GM23338 (cell line): ENCODE results near the gene ABHD5. TPM values are rescaled to one million over a fixed set of nuclear protein-coding genes. Genes with fewer than 3 reads are reported as not detected.

ENCODE experiments used
- ATAC-seq: fragments of 200-7000 bp; cut with Tn5 transposase; 3 replicates; pipeline ENCODE4 v1.9.1; 2020
- DNase-seq: peaks from one replicate; pipeline ENCODE4 v3.0.0-alpha.2; 2015; ENCODE audit warnings: low spot score
- H2AFZ ChIP-seq: fragments of 200-600 bp; sonication (generic); 2 replicates; pipeline ENCODE4 v1.8.0; 2016; ENCODE audit warnings: antibody characterized with exemption, mild to moderate bottlenecking, moderate library complexity
- H3F3A ChIP-seq: fragments of 200-600 bp; sonication (generic); replicated peaks from 2 replicates; pipeline ENCODE4 v1.8.0; 2017; ENCODE audit warnings: antibody characterized with exemption, mixed run types, low read depth
- H3K27ac ChIP-seq: fragments of 200-600 bp; sonication (generic); 2 replicates; pipeline ENCODE4 v1.6.1; 2016; ENCODE audit warnings: low read depth
- H3K27me3 ChIP-seq: fragments of 200-600 bp; sonication (generic); 2 replicates; pipeline ENCODE4 v1.8.0; 2016; ENCODE audit warnings: mild to moderate bottlenecking, mixed run types, moderate library complexity; ENCODE audit not compliant: insufficient read depth
- H3K36me3 ChIP-seq: fragments of 200-600 bp; sonication (generic); 2 replicates; pipeline ENCODE4 v1.8.0; 2016; ENCODE audit warnings: mild to moderate bottlenecking; ENCODE audit not compliant: insufficient read depth
- H3K4me1 ChIP-seq: fragments of 200-600 bp; sonication (generic); 2 replicates; pipeline ENCODE4 v1.8.0; 2016; ENCODE audit warnings: mild to moderate bottlenecking, moderate library complexity; ENCODE audit not compliant: insufficient read depth
- H3K4me2 ChIP-seq: fragments of 200-600 bp; sonication (generic); 2 replicates; pipeline ENCODE4 v1.7.1; 2017; ENCODE audit warnings: mixed run types
- H3K4me3 ChIP-seq: fragments of 200-600 bp; sonication (generic); 2 replicates; pipeline ENCODE4 v1.6.1; 2016; ENCODE audit warnings: mixed run types
- H3K79me2 ChIP-seq: fragments of 200-600 bp; sonication (generic); replicated peaks from 2 replicates; pipeline ENCODE4 v1.8.0; 2017; ENCODE audit warnings: mild to moderate bottlenecking; ENCODE audit not compliant: insufficient read depth
- H3K9me2 ChIP-seq: fragments of 200-600 bp; sonication (generic); 2 replicates; pipeline ENCODE4 v1.8.0; 2017; ENCODE audit not compliant: insufficient read depth
- H4K20me1 ChIP-seq: fragments of 200-600 bp; sonication (generic); replicated peaks from 2 replicates; pipeline ENCODE4 v1.8.0; 2017; ENCODE audit warnings: mild to moderate bottlenecking; ENCODE audit not compliant: insufficient read depth
- H3K27ac Mint-ChIP-seq: 2 replicates; pipeline ENCODE4 v1.8.0; 2020; ENCODE audit warnings: inconsistent platforms, mild to moderate bottlenecking, moderate library complexity, mixed read lengths
- H3K27me3 Mint-ChIP-seq: 3 replicates; pipeline ENCODE4 v1.8.0; 2022; ENCODE audit warnings: low read depth, mild to moderate bottlenecking, moderate library complexity, mixed read lengths, inconsistent platforms; ENCODE audit not compliant: insufficient read depth, poor library complexity
- H3K36me3 Mint-ChIP-seq: 3 replicates; pipeline ENCODE4 v1.8.0; 2021; ENCODE audit warnings: low read depth, mild to moderate bottlenecking, inconsistent platforms, moderate library complexity, mixed read lengths
- H3K4me1 Mint-ChIP-seq: 3 replicates; pipeline ENCODE4 v1.8.0; 2020; ENCODE audit warnings: mild to moderate bottlenecking, inconsistent platforms, mixed read lengths
- H3K4me3 Mint-ChIP-seq: 3 replicates; pipeline ENCODE4 v1.8.0; 2021; ENCODE audit warnings: moderate library complexity, mild to moderate bottlenecking, inconsistent platforms, mixed read lengths
- H3K9me3 Mint-ChIP-seq: 3 replicates; pipeline ENCODE4 v1.8.0; 2020; ENCODE audit warnings: moderate library complexity, mild to moderate bottlenecking, inconsistent platforms, mixed read lengths
- CREB1 ChIP-seq: fragments of 250-450 bp; sonication (Bioruptor Pico); IDR thresholded peaks from 2 replicates; pipeline ENCODE4 v1.5.0; 2020; ENCODE audit warnings: low read depth, mild to moderate bottlenecking, moderate library complexity
- CTCF ChIP-seq, 2 experiments: fragments of 200-600 bp in 1 of 2; sonication (generic) in 1 of 2; conservative IDR thresholded peaks; 2 replicates each; pipeline versions ENCODE4 v1.5.1 to v1.6.1; 2016 to 2017; ENCODE audit warnings: antibody characterized with exemption in 2 of 2, low read depth in 2 of 2, mild to moderate bottlenecking in 2 of 2, moderate library complexity in 1 of 2
- ETS1 ChIP-seq: IDR thresholded peaks from 2 replicates; pipeline ENCODE4 v1.6.1; 2016; ENCODE audit warnings: antibody characterized with exemption
- EZH2 ChIP-seq: fragments of 200-600 bp; sonication (generic); IDR thresholded peaks from one replicate; pipeline ENCODE4 v1.8.0; 2017; ENCODE audit warnings: antibody characterized with exemption, mild to moderate bottlenecking, low read depth; ENCODE audit not compliant: unreplicated experiment
- EZH2phosphoT487 ChIP-seq: fragments of 200-600 bp; sonication (generic); IDR thresholded peaks from one replicate; pipeline ENCODE4 v1.8.1; 2018; ENCODE audit warnings: antibody characterized with exemption; ENCODE audit not compliant: unreplicated experiment
- JUNB ChIP-seq: IDR thresholded peaks from one replicate; pipeline ENCODE4 v1.6.1; 2016; ENCODE audit warnings: antibody characterized with exemption; ENCODE audit not compliant: unreplicated experiment
- NANOG ChIP-seq: IDR thresholded peaks from 2 replicates; pipeline ENCODE4 v1.6.1; 2016; ENCODE audit warnings: antibody characterized with exemption, borderline replicate concordance
- POLR2AphosphoS5 ChIP-seq: IDR thresholded peaks from 2 replicates; pipeline ENCODE4 v1.6.1; 2016; ENCODE audit warnings: antibody characterized with exemption, low read depth
- REST ChIP-seq: IDR thresholded peaks from one replicate; pipeline ENCODE4 v1.6.1; 2018; ENCODE audit warnings: antibody characterized with exemption; ENCODE audit not compliant: unreplicated experiment
- STAT1 ChIP-seq: IDR thresholded peaks from one replicate; pipeline ENCODE4 v1.6.1; 2016; ENCODE audit warnings: antibody characterized with exemption; ENCODE audit not compliant: unreplicated experiment
- ZNF114 ChIP-seq: fragments of 250-450 bp; sonication (Bioruptor Pico); IDR thresholded peaks from 2 replicates; pipeline ENCODE4 v1.5.0; 2020; ENCODE audit warnings: mild to moderate bottlenecking, moderate library complexity
- ZNF331 ChIP-seq: fragments of 250-450 bp; sonication (Bioruptor Pico); IDR thresholded peaks from 2 replicates; pipeline ENCODE4 v1.5.0; 2020; ENCODE audit warnings: low read depth, mild to moderate bottlenecking, moderate library complexity
- ZNF462 ChIP-seq: fragments of 250-450 bp; sonication (Bioruptor Pico); IDR thresholded peaks from 2 replicates; pipeline ENCODE4 v1.5.0; 2020; ENCODE audit warnings: mild to moderate bottlenecking, moderate library complexity
- polyA plus RNA-seq: library from polyadenylated mRNA; unstranded; fragments of >200 nt; fragmentation: Nextera tagmentation; extraction: Ambion mirVana; gene quantifications from 2 replicates; pipeline ENCODE4 v1.2.1, GENCODE V29; 2016
- total RNA-seq: library from RNA; depleted of rRNA; stranded (reverse); fragments of >200 nt; shearing (Covaris generic); gene quantifications from 2 replicates; pipeline ENCODE4 v1.2.3, GENCODE V29; 2014

Gene ABHD5
- total and polyA plus RNA-seq, 2 experiments from 2014 or later = 12.1 to 12.3 TPM

GRCh38 chr3:43670635-43671522 is 19.9 kb upstream of the ABHD5 start:
- Histone ChIP-seq H3K4me1 (no peaks in the 10 kb centered on the region), H3K4me3 (no peak overlapping the region), H3K79me2 (no peaks in the 10 kb centered on the region), H4K20me1 (no peaks in the 10 kb centered on the region), H2AFZ (no peak overlapping the region), H3K27me3 (no peaks in the 10 kb centered on the region), H3K9me2 (no peaks in the 10 kb centered on the region), H3K36me3 (no peaks in the 10 kb centered on the region), H3K27ac (no peak overlapping the region), H3F3A (no peaks in the 10 kb centered on the region), H3K4me2 (no peak overlapping the region)
- Mint-ChIP-seq H3K27ac (no peak overlapping the region), H3K36me3 (no peaks in the 10 kb centered on the region), H3K4me3 (no peak overlapping the region), H3K4me1 (no peaks in the 10 kb centered on the region; the same call in 2 of the 3 replicates), H3K9me3 (no peaks in the 10 kb centered on the region; the same call in 2 of the 3 replicates), H3K27me3 (no peaks in the 10 kb centered on the region)
- ATAC-seq = no peak
- TF ChIP-seq ZNF331 (CRISPR knock-in tag) = no peak
- no peak for TF ChIP-seq POLR2AphosphoS5
- no peak for TF ChIP-seq CTCF (conservative IDR thresholded peaks at IDR 0.05; ENCODE audit: low read depth in 2 of 2)
- no peak for TF ChIP-seq EZH2phosphoT487
- no peak for TF ChIP-seq NANOG
- no peak for TF ChIP-seq ETS1
- TF ChIP-seq CREB1 (CRISPR knock-in tag) = no peak
- no peak for TF ChIP-seq STAT1
- no peak for TF ChIP-seq ZNF114 (CRISPR knock-in tag)
- no peak for TF ChIP-seq EZH2
- no peak for TF ChIP-seq JUNB
- no peak for TF ChIP-seq REST
- TF ChIP-seq ZNF462 = no peak
- no peak for DNase-seq
